Mesothelial cell of epicardium (in vitro differentiated cells): ENCODE data around the gene LIMS1. TPM values are rescaled to one million over a fixed set of nuclear protein-coding genes. Genes with fewer than 3 reads are reported as not detected.
"Not testable (repeated sequence)": the region's sequence is repeated elsewhere in the genome, so short reads cannot be mapped to it uniquely, and the experiment has no call there.

Experiments
- DNase-seq, 2 experiments: peaks; one replicate each; pipeline ENCODE4 v3.0.0; 2021; ENCODE audit warnings: low spot score in 2 of 2; ENCODE audit not compliant: unreplicated experiment in 2 of 2
- H3K27ac Mint-ChIP-seq: 2 replicates; pipeline ENCODE4 v1.8.0; 2021; ENCODE audit warnings: mixed read lengths
- H3K27me3 Mint-ChIP-seq: 2 replicates; pipeline ENCODE4 v1.8.0; 2021; ENCODE audit warnings: low read depth, mixed read lengths
- H3K36me3 Mint-ChIP-seq: 2 replicates; pipeline ENCODE4 v1.8.0; 2021; ENCODE audit warnings: mixed read lengths
- H3K4me1 Mint-ChIP-seq: 2 replicates; pipeline ENCODE4 v1.8.0; 2021; ENCODE audit warnings: mixed read lengths
- H3K4me3 Mint-ChIP-seq: 2 replicates; pipeline ENCODE4 v1.8.0; 2021; ENCODE audit warnings: mild to moderate bottlenecking, moderate library complexity, mixed read lengths
- H3K9me3 Mint-ChIP-seq: 2 replicates; pipeline ENCODE4 v1.8.0; 2021; ENCODE audit warnings: mixed read lengths
- total RNA-seq: library from RNA; stranded (reverse); gene quantifications from 3 replicates; pipeline ENCODE4 v1.2.1, GENCODE V29; 2021

The LIMS1 gene
- total RNA-seq, 1 donor from 2014 or later, result 46.6 TPM

DNA sequence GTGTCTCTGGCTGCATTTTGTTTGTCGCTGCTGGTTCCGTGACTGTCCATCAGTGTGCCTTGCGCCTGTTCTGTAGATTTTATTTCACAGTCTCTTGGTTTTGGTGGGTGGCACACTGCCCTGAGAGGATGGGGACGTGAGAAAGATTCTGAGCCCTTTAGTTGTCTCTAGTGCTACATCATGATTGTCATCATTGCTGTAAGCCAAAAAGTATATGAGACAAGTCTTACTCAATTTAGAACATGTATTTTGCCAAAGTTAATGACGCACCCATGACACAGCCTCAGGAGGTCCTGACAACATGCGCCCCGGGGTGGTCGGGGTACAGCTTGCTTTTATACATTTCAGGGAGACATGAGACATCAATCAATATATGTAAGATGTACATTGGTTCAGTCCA lies 119.2 kb downstream of the LIMS1 start:
- H3K9me3 Mint-ChIP-seq, DNase-seq, H3K36me3 Mint-ChIP-seq, H3K27ac Mint-ChIP-seq, H3K27me3 Mint-ChIP-seq, H3K4me3 Mint-ChIP-seq: not testable (repeated sequence)
- peaks cover 17% of the 10 kb centered on the region for H3K4me1 Mint-ChIP-seq

DNA sequence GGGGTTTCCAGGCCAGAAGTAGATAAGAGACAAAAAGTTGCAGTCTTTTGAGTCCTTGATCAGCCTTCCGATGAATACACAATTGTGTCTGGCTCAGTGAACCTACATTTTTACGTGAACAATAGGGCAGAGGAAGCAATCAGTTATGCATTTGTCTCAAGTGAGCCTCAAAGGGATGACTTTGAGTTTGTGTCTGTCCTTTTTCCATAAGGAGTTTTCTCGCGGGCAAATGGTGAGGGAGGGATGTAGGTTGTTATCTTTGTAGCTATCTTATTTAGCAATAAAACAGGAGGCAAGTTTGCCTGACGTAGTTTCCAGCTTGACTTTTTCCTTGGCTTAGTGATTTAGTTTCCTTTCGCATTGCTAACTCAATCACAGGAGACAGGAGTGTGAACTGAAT lies 119.6 kb downstream of the LIMS1 start:
- not testable (repeated sequence) for DNase-seq, H3K36me3 Mint-ChIP-seq, H3K9me3 Mint-ChIP-seq, H3K27me3 Mint-ChIP-seq, H3K4me3 Mint-ChIP-seq
- Mint-ChIP-seq H3K4me1 (peaks cover 17% of the 10 kb centered on the region), H3K27ac (peak overlapping the region; percentile 65)

DNA sequence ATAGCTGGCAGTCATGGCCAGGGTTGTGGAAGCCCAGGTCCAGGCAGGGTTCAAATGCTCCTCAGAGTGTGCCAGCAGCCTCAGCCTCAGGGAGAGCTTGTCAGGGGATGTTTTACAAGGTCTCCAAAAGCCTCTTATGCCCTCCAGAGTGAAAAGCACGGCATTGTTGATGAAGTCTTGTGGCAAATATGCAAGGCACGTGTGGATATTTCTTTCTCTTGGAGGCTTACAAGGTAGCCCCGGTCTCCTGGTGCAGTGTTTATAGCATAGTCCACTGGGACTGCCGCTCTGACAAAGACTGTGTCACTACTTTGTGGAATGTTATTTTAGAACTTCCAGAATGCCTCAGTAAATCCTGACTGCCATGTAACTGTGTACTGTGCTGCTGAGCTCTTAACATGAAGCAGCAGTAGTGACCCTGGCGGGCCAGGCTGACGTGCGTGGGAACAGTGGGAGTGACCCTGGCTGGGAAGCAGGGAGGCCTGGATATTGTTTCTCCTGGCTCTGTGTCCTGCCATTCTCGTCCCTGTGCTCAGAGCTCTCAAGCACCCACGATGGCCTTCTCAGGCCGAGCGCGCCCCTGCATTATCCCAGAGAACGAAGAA lies 120.4 kb downstream of the LIMS1 start:
- DNase-seq, H3K9me3 Mint-ChIP-seq, H3K27me3 Mint-ChIP-seq, H3K36me3 Mint-ChIP-seq: not testable (repeated sequence)
- Mint-ChIP-seq H3K27ac (peak overlapping the region; percentile 92), H3K4me1 (peaks cover 17% of the 10 kb centered on the region), H3K4me3 (peak overlapping the region; percentile 24)

DNA sequence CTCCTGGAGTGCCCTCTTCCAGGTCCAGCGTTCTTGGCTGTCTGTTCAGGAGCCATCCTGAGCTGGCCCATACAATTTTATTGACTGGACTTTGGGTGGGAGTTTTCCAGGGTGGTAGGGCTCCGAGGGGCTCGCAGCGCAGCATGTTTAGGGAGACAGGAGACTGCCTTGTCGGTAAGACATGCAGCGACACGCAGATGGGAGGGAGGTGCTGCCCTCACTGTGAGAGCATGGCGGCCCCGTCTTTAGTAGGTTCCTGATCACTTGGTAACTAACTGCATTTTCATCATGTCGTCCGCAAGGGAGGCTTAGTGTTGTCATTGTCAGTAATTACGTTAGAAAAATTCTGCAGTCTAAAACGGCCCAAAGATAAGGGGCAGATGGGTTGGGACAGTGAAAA lies 121.0 kb downstream of the LIMS1 start:
- not testable (repeated sequence) for H3K27me3 Mint-ChIP-seq, H3K27ac Mint-ChIP-seq, H3K36me3 Mint-ChIP-seq, H3K4me3 Mint-ChIP-seq, DNase-seq, H3K9me3 Mint-ChIP-seq
- H3K4me1 Mint-ChIP-seq, result peaks cover 17% of the 10 kb centered on the region

DNA sequence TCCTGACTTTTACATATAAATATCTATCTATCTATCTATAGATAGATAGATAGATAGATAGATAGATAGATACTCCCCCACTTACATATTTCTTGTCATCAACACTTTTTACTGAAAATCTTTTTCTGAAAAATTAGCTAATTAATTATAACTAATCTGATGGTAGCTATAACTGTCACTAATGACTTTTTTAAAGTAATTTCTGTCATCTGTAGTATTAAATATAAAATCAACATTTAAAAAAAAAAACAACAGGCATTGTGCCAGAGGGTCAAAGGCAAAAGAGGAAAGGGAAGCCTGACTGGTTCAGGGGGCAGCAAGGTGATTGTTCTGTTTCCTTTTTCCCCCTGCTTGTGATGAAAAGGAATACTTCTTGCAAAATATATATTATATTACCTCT lies 122.0 kb downstream of the LIMS1 start:
- not testable (repeated sequence) for H3K4me3 Mint-ChIP-seq, DNase-seq, H3K27me3 Mint-ChIP-seq, H3K27ac Mint-ChIP-seq, H3K36me3 Mint-ChIP-seq, H3K9me3 Mint-ChIP-seq
- peaks cover 14% of the 10 kb centered on the region for H3K4me1 Mint-ChIP-seq

DNA sequence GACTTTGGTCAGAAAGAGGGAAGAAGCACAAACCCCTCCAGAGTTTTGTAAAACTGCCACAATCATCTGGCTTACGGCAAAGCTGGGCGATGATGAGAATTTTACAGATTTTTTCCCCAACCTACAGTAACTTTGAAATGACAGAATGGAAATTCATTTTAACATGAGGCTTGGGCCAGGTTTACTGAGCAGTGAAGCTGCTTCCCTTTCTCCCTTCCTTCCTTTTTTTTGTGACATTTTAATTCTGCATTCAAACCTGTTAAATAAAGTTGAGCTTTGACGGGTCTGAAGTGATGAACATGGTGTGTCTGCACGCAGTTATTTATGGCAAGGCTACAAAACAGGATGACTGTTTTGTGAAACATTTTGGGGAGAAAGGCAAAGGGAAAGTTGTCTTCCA lies 123.2 kb downstream of the LIMS1 start:
- peaks cover 14% of the 10 kb centered on the region for H3K4me1 Mint-ChIP-seq
- DNase-seq, H3K27me3 Mint-ChIP-seq, H3K36me3 Mint-ChIP-seq, H3K9me3 Mint-ChIP-seq, H3K27ac Mint-ChIP-seq, H3K4me3 Mint-ChIP-seq: not testable (repeated sequence)

DNA sequence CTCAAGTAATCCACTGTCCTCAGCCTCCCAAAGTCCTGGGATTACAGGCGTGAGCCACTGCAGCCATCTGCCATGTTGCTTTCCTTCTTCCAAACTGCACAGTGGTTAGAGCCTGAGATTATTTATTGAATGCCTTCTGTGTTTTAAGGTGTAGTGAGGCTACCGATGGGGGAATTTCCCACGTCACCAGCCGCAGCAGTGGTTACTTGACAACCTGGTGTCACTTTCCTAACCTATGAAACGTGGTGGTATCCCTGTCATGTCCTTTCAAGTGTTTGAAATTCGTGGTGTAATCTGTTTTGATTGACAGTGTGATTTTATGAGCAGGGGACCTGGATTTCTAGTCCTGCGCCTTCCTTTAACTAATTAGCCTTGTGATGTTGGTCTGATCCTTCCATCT lies 124.3 kb downstream of the LIMS1 start:
- H3K27me3 Mint-ChIP-seq, H3K36me3 Mint-ChIP-seq, H3K9me3 Mint-ChIP-seq, H3K27ac Mint-ChIP-seq, H3K4me3 Mint-ChIP-seq, DNase-seq: not testable (repeated sequence)
- peaks cover 12% of the 10 kb centered on the region for H3K4me1 Mint-ChIP-seq

- H3K27me3 Mint-ChIP-seq, H3K4me1 Mint-ChIP-seq, H3K36me3 Mint-ChIP-seq, DNase-seq, H3K9me3 Mint-ChIP-seq, H3K27ac Mint-ChIP-seq, H3K4me3 Mint-ChIP-seq: not testable (repeated sequence)
Measured at GRCh38 chr2:108661493-108661892, 127.2 kb downstream of the LIMS1 start.

DNA sequence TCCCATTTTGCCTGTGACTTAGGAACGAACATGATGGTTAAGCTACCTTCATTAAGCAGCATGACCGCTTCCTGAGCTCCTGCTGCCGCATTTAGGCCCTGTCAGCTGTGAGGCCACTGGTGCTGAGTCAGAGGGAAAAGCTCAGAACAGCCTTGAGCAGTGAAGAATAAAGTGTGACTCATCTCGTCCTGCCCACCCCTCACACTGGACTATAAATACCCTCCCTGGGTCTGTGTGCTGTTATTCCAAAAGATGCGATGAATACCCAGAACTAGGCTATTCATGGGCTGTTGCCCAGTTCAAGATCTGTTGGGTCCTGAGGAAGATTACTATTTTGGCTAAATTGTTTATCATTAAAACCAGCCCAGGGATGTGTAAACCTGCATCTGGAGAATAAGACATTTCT lies 127.9 kb downstream of the LIMS1 start:
- not testable (repeated sequence) for H3K4me3 Mint-ChIP-seq, H3K36me3 Mint-ChIP-seq, DNase-seq, H3K4me1 Mint-ChIP-seq, H3K9me3 Mint-ChIP-seq, H3K27me3 Mint-ChIP-seq
- H3K27ac Mint-ChIP-seq, result peak overlapping the region; percentile 72

DNA sequence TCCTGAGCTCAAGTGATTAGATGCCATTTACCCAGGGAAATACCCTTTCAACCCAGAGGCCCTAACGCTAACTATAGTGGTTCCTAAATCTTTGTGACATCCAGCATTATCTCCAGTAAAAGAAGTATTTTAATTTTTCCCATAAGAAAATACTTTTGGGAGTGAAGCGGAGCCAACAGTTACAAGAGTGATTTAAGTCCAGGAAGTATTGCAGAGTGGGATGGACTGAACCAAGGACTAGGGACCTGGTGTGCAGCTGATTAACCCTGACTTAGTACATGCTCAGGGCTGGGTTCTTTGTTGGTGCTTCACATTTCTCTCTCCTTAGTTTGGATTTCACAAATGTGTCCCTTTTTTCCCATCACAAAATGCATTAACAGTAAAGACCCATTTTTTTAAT lies 129.1 kb downstream of the LIMS1 start:
- not testable (repeated sequence) for H3K4me1 Mint-ChIP-seq, H3K9me3 Mint-ChIP-seq, DNase-seq, H3K36me3 Mint-ChIP-seq, H3K27me3 Mint-ChIP-seq, H3K27ac Mint-ChIP-seq, H3K4me3 Mint-ChIP-seq

GRCh38 chr2:108664089-108664488 lies 129.8 kb downstream of the LIMS1 start:
- H3K4me1 Mint-ChIP-seq, H3K27me3 Mint-ChIP-seq, H3K4me3 Mint-ChIP-seq: not testable (repeated sequence)

GRCh38 chr2:108664979-108665378 lies 130.7 kb downstream of the LIMS1 start:
- not testable (repeated sequence) for H3K4me3 Mint-ChIP-seq, H3K9me3 Mint-ChIP-seq, H3K4me1 Mint-ChIP-seq, DNase-seq, H3K36me3 Mint-ChIP-seq, H3K27ac Mint-ChIP-seq, H3K27me3 Mint-ChIP-seq

More at GRCh38 chr2:108664089-108664488, 129.8 kb downstream of the LIMS1 start:
- not testable (repeated sequence) for DNase-seq, H3K27ac Mint-ChIP-seq, H3K9me3 Mint-ChIP-seq, H3K36me3 Mint-ChIP-seq

- not testable (repeated sequence) for H3K36me3 Mint-ChIP-seq
Measured at GRCh38 chr2:108665975-108666374, 131.7 kb downstream of the LIMS1 start.

DNA sequence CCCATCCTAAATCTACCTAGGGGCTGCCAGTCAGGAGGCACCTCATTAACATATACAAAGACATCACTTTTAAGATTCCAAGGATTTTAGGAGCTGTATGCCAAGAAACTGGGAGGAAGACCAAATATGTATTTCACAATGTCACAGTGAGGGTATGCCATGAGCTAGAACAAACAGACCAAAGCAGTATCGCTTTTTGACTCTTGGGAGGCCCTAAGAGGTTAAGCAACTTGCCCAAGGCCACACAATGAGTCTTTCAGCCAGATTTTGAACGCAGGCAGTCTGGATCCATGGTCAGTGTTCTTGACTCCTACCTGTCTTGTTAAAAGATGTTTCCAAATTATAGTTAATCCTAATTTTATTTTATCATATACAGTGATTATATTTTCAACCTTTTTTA lies 132.9 kb downstream of the LIMS1 start:
- not testable (repeated sequence) for H3K27ac Mint-ChIP-seq, H3K27me3 Mint-ChIP-seq, H3K4me1 Mint-ChIP-seq, DNase-seq, H3K4me3 Mint-ChIP-seq, H3K9me3 Mint-ChIP-seq, H3K36me3 Mint-ChIP-seq

More at GRCh38 chr2:108665975-108666374, 131.7 kb downstream of the LIMS1 start:
- not testable (repeated sequence) for H3K27me3 Mint-ChIP-seq, DNase-seq, H3K9me3 Mint-ChIP-seq, H3K4me3 Mint-ChIP-seq, H3K27ac Mint-ChIP-seq, H3K4me1 Mint-ChIP-seq

DNA sequence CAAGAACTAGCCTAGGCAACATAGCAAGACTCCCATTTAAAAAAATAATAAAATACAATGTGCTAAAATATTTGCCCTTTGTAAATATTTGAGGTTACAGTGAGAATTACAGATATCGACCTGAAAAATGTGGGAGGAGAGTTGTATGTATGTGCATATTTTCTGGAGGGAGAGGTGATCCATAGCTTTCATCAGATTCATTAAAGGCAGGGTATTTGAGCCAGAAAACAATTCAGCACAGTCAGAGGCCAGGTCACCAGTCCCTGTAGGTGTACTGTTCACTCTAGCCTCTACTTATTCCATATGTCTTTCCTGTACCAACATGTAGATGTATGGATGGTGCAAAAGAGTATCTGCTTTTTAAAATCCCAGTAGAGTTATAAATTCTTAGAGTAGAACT lies 136.0 kb downstream of the LIMS1 start:
- not testable (repeated sequence) for H3K27ac Mint-ChIP-seq, DNase-seq, H3K4me1 Mint-ChIP-seq, H3K4me3 Mint-ChIP-seq, H3K27me3 Mint-ChIP-seq, H3K9me3 Mint-ChIP-seq, H3K36me3 Mint-ChIP-seq
